Natural killer cell (primary cell): ENCODE results near the gene ARRB1. TPM values are rescaled to one million over a fixed set of nuclear protein-coding genes. Genes with fewer than 3 reads are reported as not detected.

ENCODE experiments used
- ATAC-seq, 3 donors: fragments of 150-1000 bp in 2 of 3; fragments of 200-7000 bp in 1 of 3; cut with Tn5 transposase; 1 replicate in 1 of 3; 2 replicates in 2 of 3; pipeline ENCODE4 v1.10.0; 2021; ENCODE audit warnings: mild to moderate bottlenecking in 2 of 3, moderate library complexity in 2 of 3
- DNase-seq, 2 donors: peaks; one replicate each; pipeline versions ENCODE4 v3.0.0 to v3.0.0-alpha.2; 2013 to 2021; ENCODE audit warnings: mixed read lengths in 1 of 2
- H3K27ac ChIP-seq: one replicate; pipeline ENCODE4 v1.5.1; 2013; ENCODE audit warnings: mild to moderate bottlenecking, low read length
- H3K27me3 ChIP-seq: one replicate; pipeline ENCODE4 v1.6.1; 2013; ENCODE audit warnings: low read length; ENCODE audit not compliant: control insufficient read depth, insufficient read depth
- H3K36me3 ChIP-seq: one replicate; pipeline ENCODE4 v1.6.1; 2013; ENCODE audit warnings: low read length; ENCODE audit not compliant: control insufficient read depth, insufficient read depth
- H3K4me1 ChIP-seq: one replicate; pipeline ENCODE4 v1.6.1; 2013; ENCODE audit warnings: low read length; ENCODE audit not compliant: control insufficient read depth, insufficient read depth
- H3K4me3 ChIP-seq: one replicate; pipeline ENCODE4 v1.5.1; 2013; ENCODE audit warnings: low read length
- H3K9me3 ChIP-seq: one replicate; pipeline ENCODE4 v1.6.1; 2013; ENCODE audit warnings: low read length; ENCODE audit not compliant: control insufficient read depth, insufficient read depth
- H3K27ac Mint-ChIP-seq, 2 donors: one replicate each; pipeline ENCODE4 v1.8.0; 2022; ENCODE audit warnings: mild to moderate bottlenecking in 2 of 2, mixed read lengths in 2 of 2, moderate library complexity in 1 of 2
- H3K27me3 Mint-ChIP-seq, 2 donors: one replicate each; pipeline ENCODE4 v1.8.0; 2022; ENCODE audit warnings: low read depth in 2 of 2, mixed read lengths in 2 of 2
- H3K36me3 Mint-ChIP-seq: one replicate; pipeline ENCODE4 v1.8.0; 2022; ENCODE audit warnings: mixed read lengths
- H3K4me1 Mint-ChIP-seq, 2 donors: one replicate each; pipeline ENCODE4 v1.8.0; 2022; ENCODE audit warnings: mixed read lengths in 2 of 2
- H3K4me3 Mint-ChIP-seq: one replicate; pipeline ENCODE4 v1.8.0; 2022; ENCODE audit warnings: mild to moderate bottlenecking, moderate library complexity, mixed read lengths
- H3K9me3 Mint-ChIP-seq, 2 donors: one replicate each; pipeline ENCODE4 v1.8.0; 2022; ENCODE audit warnings: mixed read lengths in 2 of 2
- CTCF ChIP-seq: fragments of 200-600 bp; IDR thresholded peaks from one replicate; pipeline ENCODE4 v1.8.0; 2022; ENCODE audit warnings: antibody characterized with exemption
- WGBS: methylation state at CpG from one replicate; pipeline ENCODE4 v1.1.7; 2013; ENCODE audit warnings: missing lambda C conversion rate; ENCODE audit not compliant: insufficient coverage; 5-methylcytosine and 5-hydroxymethylcytosine counted together
- intact Hi-C: fragments of 100-400 bp; cut with micrococcal nuclease; formaldehyde crosslinking; loops from one replicate; pipeline ENCODE4 v1.14.2; 2022
- total RNA-seq, 4 donors: library from RNA; stranded (reverse); fragments of 120-200 nt in 1 of 4; gene quantifications; one replicate each; pipeline versions ENCODE4 v1.2.3 to v1.2.4, GENCODE V29; 2013 to 2022

ARRB1 gene
- total RNA-seq, 3 donors from 2014 or later (not counting 1 experiment from before 2014, with no cell fraction given): 128 to 200 (median 174) TPM

DNA sequence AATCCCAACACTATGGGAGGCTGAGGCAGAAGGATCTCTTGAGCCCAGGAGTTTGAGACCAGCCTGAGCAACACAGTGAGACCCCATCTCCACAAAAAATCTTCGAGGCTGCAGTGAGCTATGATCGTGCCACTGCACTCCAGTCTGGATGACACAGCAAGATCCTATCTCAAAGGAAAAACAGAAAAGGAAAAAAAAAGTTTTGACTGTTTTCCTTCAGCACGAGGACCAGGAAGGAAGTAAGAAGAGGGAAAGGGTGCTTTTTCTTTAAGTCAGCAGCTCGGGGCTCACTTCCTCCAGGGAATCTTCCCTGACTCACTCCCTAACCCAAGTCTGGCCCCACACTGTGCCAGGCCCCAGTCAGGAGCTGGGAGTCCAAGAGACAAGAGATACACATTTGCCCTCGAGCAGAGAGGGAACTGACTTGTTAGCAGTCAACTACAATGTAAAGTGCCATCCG lies 14.2 kb downstream of the ARRB1 start:
- ATAC-seq (no peak), DNase-seq (no peak)
- Mint-ChIP-seq H3K4me3 (peak overlapping the region; percentile 3), H3K9me3 (no peaks in the 10 kb centered on the region), H3K4me1 (peaks cover 87 to 88% of the 10 kb centered on the region in 2 donors), H3K27me3 (no peaks in the 10 kb centered on the region), H3K36me3 (no peaks in the 10 kb centered on the region), H3K27ac (peak overlapping the region; percentile 90 to 94)
- 40% methylated on average over 6 of the region's 6 CpGs for WGBS
- Histone ChIP-seq H3K9me3 (no peaks in the 10 kb centered on the region), H3K27ac (no peak overlapping the region), H3K27me3 (no peaks in the 10 kb centered on the region), H3K36me3 (no peaks in the 10 kb centered on the region), H3K4me1 (peaks cover 80% of the 10 kb centered on the region), H3K4me3 (no peak overlapping the region)
- intact Hi-C loops: no loop called here
- TF ChIP-seq CTCF: no peak

DNA sequence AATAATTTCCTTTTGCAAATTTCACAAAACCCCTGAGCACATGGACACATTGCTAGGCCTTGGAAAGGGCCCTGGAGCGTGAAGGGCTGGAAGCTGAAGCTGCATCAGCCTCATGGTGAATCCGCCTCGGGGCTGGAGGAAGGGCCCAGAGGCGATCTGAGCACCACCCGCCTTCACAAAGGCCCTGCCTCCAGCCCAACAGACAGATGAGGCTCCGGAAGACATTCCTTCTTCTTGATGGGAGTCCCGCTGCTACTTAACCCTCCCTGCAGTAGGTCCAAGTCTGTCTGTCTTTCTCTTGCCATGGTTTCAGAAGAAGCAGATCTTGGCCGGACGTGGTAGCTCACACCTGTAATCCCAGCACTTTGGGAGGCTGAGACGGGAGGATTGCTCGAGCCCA lies 16.5 kb downstream of the ARRB1 start:
- Histone ChIP-seq H3K4me1 (peaks cover 63% of the 10 kb centered on the region), H3K27me3 (no peaks in the 10 kb centered on the region), H3K36me3 (no peaks in the 10 kb centered on the region), H3K4me3 (no peak overlapping the region), H3K27ac (no peak overlapping the region), H3K9me3 (no peaks in the 10 kb centered on the region)
- no peak for TF ChIP-seq CTCF
- H3K27ac Mint-ChIP-seq: peak overlapping the region; percentile 90 to 94
- no peaks in the 10 kb centered on the region for H3K27me3 Mint-ChIP-seq
- intact Hi-C loops: no loop called here
- peak overlapping the region; percentile 9 for H3K4me3 Mint-ChIP-seq
- no peaks in the 10 kb centered on the region for H3K36me3 Mint-ChIP-seq
- H3K9me3 Mint-ChIP-seq: no peaks in the 10 kb centered on the region
- no peak for DNase-seq
- ATAC-seq: no peak
- 92% methylated on average over 11 of the region's 11 CpGs for WGBS
- peaks cover 80 to 86% of the 10 kb centered on the region in 2 donors for H3K4me1 Mint-ChIP-seq

GRCh38 chr11:75334402-75334891 lies 17.0 kb downstream of the ARRB1 start:
- DNase-seq: no peak

More at GRCh38 chr11:75334402-75334891, 17.0 kb downstream of the ARRB1 start:
- H3K27ac ChIP-seq: no peak overlapping the region
- H3K4me1 ChIP-seq: peaks cover 63% of the 10 kb centered on the region
- Mint-ChIP-seq H3K9me3 (no peaks in the 10 kb centered on the region), H3K4me3 (peak overlapping the region; percentile 25), H3K27ac (peak overlapping the region; percentile 81 to 90), H3K36me3 (no peaks in the 10 kb centered on the region), H3K4me1 (peaks cover 80 to 86% of the 10 kb centered on the region in 2 donors), H3K27me3 (no peaks in the 10 kb centered on the region)
- H3K27me3 ChIP-seq: no peaks in the 10 kb centered on the region
- intact Hi-C loops: no loop called here
- WGBS: 73% methylated on average over 2 of the region's 2 CpGs
- no peak for TF ChIP-seq CTCF
- no peaks in the 10 kb centered on the region for H3K9me3 ChIP-seq
- no peak for ATAC-seq
- no peaks in the 10 kb centered on the region for H3K36me3 ChIP-seq
- H3K4me3 ChIP-seq: no peak overlapping the region
